ENCODE data around the gene PAGR1.
"Not testable (repeated sequence)": the region's sequence is repeated elsewhere in the genome, so short reads cannot be mapped to it uniquely, and the experiment has no call there.

PAGR1 gene

DNA sequence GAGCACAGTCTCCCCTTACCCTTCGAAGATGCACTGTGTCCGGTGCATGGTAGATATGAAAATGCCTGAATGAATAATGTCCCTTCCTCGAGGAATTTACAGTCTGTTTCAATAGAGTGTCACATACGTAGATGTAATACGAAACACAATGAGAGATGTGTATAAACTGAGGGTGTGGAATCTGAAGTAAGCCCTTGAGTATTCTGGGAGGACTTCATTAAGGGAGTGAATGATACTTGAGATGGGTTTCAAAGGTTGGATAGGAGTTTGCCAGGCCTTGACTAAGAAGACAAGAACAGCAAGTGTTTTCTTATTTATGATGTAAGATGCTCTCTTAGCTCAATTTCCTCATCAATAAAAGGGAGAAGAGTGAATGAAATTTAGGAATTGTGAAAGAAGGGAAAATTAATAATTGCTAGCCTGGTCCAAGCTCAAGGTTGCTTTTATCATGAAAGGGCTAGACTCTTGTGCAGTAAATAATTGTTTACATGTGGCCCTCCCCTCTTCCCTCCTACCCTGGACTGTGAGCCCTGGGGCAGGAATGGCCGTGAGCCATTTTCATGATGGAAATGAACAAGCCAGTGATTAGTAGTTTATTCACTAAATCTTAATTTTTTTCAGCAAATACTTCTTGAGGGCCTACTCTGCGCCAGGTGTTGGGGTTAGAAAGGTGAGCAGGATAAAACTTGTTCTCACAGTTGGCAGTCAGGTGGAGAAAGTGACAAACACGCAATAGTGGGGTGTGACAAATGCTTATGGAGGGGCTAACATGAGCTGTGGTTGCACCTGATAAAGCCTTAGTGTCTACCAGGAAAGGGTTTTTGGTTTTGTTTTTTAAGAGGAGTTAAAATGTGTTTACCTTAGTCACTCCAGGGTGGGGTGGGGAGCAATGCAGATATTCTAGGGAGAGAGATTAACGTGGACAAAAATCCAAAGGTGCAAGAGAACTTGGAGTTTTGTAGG, 23.8 kb upstream of the PAGR1 start:
- no peak for DNase-seq (ENCODE audit: low read depth, low spot score)

DNA sequence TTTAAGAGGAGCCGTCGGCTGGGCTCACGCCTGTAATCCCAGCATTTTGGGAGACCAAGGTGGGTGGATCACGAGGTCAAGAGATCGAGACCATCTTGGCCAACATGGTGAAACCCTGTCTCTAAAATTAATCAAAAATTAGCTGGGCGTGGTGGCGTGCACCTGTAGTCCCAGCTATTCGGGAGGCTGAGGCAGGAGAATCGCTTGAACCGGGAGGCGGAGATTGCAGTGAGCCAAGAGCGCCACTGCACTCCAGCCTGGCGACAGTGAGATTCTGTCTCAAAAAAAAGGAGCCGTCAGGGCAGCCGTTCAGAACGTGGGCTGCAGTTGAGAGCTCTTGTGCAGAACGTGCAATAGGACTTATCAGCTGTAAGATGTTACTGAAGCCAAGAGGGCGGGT, 22.8 kb upstream of the PAGR1 start:
- not testable (repeated sequence) for DNase-seq (ENCODE audit: low read depth, low spot score)

DNA sequence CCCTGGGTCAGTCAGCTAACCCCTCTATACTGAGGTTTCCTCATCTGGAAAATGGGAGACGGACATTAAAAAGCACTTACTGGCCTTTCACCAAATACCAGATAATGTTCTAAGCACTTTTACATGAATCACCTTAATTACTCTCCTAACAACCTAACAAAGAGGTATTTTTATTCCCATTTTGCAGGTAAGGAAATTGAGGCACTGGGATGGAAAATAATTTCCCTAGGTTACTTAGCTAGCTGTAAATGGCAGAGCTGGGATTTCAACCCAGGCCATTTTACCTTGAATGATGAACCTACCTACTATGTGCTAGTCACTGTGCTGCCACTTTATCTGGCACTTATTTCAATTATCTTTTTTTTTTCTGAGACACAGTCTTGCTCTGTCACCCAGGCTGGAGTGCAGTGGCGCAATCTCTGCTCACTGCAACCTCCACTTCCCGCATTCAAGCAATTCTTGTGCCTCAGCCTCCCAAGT, 21.7 kb upstream of the PAGR1 start:
- no peak for DNase-seq (ENCODE audit: low read depth, low spot score)

DNA sequence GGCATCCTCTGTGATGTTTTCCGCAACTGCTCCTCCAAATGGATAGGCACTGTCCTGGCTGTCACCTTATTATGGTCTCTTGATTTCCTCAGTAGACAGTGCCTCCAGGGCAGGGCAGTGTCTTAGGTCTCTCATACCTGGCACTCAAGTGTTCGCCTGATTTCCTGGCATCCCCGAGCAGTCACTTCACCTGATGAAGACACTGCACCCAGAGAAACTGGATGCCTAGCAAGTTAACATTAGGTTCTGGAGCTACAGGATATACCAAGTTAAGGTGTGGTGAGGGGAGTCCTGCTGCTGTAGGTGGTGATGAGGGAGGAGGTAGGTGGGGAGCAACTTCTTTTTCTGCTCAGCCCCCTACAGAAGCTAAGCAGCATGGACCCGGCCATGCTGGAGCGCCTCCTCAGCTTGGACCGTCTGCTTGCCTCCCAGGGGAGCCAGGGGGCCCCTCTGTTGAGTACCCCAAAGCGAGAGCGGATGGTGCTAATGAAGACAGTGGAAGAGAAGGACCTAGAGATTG, 13.5 kb upstream of the PAGR1 start:
- DNase-seq (ENCODE audit: low read depth, low spot score): no peak

DNA sequence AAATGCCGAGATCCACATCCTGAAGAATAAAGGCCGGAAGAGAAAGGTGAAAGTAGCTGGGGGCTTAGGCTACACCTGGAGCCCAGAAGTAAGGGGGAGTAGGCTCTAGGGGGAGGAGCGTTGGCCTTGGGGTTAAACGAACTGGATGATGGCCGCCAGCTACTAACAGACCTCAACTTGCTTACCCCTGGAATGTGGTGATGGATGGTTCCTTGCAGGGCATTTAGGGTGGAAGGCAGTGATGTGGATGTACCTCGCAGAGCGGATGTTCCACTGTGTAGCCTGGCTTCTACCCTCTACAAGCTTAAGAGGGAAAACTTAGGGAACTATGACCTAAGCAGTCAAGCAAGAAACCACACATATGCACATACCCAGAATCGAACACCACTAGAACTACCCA, 11.9 kb upstream of the PAGR1 start:
- DNase-seq (ENCODE audit: low read depth, low spot score): no peak

DNA sequence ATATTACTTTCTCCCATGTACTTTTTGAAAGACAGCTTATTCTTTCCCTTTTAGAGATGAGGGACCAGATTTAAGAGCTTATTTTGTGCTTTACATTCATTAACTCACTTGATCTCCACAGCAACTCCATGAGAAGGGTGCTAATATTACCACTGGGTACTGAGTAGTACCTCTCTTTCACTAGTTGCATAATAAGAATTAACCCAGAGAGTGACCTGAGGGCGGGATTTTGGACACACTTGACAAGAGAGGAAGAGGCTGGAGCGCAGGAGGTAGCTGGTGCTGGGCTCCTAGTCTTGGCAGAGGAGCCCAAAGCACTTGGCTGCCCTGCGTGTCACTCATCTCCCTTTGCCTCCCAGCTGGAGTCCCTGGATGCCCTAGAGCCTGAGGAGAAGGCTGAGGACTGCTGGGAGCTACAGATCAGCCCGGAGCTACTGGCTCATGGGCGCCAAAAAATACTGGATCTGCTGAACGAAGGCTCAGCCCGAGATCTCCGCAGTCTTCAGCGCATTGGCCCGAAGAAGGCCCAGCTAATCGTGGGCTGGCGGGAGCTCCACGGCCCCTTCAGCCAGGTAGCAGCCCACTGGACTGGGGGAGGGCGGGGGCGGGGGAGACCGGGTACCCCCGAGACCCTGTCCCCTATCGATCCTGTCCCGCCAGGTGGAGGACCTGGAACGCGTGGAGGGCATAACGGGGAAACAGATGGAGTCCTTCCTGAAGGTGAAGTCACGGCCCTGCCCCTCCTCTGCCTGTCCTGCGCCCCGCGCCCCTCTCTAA, 11.3 kb upstream of the PAGR1 start:
- DNase-seq (ENCODE audit: low read depth, low spot score): no peak

DNA sequence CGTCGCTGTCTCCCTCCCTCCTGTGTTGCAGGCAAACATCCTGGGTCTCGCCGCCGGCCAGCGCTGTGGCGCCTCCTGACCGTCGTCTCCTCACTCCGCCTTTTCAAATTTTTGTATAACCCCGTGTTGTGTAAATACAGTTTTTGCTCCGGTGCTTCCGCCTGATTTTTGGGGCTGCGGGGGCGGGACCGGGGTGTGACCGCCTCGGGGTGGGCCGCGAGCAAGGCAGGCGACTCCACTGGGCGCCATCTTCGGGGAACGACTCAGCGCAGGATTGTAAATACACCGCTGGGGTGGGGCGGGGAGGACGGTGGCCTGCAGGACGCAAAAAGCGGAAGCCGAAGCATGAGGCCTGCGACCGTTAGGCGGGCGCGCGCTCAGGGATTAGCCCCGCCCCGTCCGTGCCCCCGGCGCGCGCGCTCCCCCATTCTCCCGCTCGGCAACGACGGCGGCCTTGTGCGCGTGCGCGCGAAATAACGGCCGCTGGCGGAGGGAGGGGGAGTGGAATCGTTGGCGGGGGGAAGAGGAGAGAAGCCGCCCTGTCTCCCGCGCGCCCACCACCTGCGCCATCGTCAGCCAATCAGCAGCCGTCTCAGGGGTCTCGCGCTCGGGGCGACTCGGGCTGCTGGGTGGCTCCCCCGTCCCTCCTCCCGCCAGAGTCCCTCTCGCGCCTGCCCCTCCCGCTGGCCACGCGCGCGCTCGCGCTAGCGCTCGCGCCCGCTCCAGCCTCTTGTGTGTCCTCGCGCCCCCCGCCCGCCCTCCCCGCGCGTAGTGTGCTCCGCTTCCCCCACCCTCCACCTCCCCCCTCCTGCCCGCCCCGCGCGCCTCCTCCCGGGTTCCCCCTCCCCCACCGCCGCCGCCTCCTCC, 10.5 kb upstream of the PAGR1 start:
- peak; percentile 75 for DNase-seq (ENCODE audit: low read depth, low spot score)

DNA sequence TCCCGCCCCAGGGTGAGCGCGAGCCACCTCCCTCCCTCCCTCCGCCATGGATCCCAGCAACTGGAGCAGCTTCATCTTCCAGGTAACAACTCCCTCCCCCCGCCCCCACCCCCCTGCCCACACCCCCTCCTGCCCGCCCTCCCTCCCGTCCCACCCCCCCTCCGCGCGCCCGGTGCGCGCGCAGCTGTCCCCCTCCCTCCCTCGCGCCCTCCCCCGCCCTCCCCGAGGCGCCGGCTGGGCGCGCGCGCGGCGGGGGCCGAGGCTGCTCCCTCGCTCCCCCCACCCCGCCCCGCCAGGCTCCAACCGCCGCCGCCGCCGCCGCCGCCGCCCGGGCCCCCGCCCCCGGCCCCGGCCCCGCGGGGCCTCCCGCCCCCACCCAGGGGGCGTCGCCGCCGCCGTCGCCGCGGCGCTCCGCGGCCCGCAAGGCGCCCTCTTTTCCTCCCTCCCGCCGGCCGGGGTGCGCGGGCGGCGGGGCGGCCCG, 9.8 kb upstream of the PAGR1 start, which contains the start of gene MAZ:
Gene MAZ (plus strand): TSS at position 431 of the 481 bp plus-strand sequence. CDS start 173 bp downstream, outside the sequence.
- DNase-seq (ENCODE audit: low read depth, low spot score): no peak

DNA sequence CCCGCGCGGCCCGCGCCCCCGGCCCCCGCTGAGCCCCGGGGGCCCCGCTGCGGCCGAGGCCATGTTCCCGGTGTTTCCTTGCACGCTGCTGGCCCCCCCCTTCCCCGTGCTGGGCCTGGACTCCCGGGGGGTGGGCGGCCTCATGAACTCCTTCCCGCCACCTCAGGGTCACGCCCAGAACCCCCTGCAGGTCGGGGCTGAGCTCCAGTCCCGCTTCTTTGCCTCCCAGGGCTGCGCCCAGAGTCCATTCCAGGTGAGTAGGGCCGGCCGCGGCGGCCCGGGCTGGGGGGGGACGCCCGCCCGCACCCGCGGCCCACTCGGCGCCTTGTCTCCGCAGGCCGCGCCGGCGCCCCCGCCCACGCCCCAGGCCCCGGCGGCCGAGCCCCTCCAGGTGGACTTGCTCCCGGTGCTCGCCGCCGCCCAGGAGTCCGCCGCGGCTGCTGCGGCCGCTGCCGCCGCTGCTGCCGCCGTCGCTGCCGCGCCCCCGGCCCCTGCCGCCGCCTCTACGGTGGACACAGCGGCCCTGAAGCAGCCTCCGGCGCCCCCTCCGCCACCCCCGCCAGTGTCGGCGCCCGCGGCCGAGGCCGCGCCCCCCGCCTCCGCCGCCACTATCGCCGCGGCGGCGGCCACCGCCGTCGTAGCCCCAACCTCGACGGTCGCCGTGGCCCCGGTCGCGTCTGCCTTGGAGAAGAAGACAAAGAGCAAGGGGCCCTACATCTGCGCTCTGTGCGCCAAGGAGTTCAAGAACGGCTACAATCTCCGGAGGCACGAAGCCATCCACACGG, 9.1 kb upstream of the PAGR1 start:
- DNase-seq (ENCODE audit: low read depth, low spot score): no peak

DNA sequence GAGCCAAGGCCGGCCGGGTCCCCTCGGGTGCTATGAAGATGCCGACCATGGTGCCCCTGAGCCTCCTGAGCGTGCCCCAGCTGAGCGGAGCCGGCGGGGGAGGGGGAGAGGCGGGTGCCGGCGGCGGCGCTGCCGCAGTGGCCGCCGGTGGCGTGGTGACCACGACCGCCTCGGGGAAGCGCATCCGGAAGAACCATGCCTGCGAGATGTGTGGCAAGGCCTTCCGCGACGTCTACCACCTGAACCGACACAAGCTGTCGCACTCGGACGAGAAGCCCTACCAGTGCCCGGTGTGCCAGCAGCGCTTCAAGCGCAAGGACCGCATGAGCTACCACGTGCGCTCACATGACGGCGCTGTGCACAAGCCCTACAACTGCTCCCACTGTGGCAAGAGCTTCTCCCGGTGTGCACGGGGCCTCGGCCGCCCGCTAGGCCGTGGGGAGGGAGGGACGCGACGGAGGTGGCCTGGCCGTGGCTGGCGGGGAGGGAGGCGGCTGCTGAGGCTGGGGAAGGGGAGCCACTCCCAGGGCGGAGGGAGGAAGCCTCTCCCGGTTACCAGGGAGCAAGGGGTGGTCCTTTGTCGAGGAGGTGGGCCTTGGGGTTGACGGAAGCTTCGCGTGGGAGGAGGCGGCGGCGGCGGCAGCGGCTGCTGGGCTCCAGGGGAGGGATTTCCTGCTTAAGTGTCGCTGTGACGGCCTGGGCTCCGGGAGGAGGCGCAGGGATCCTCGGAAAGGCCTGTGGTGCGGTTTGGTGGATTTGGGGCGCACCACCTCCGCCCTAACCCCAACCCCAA, 8.3 kb upstream of the PAGR1 start:
- DNase-seq (ENCODE audit: low read depth, low spot score): no peak

DNA sequence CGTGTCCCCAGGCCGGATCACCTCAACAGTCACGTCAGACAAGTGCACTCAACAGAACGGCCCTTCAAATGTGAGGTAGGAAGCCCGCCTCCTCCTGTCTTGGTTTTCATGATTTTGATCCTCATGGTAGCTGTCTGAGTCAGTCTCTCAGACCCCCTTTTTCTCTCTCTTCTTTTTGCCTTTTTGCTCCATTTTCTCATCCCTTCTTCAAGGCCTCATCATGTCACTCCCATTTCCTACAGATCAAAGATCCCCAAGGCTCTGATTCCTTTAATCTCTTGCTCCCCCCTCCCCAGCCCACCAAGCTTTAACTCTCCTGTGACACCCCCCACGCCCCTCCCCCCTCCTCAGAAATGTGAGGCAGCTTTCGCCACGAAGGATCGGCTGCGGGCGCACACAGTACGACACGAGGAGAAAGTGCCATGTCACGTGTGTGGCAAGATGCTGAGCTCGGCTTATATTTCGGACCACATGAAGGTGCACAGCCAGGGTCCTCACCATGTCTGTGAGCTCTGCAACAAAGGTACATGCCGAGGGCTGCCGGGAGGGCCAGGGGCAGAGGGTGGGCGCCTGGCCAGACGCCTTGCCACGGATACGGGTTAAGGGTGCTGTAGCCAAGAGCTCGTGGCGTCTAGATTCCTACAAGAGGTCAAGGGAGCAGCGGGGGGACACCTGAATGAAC, 7.6 kb upstream of the PAGR1 start:
- DNase-seq (ENCODE audit: low read depth, low spot score): no peak

DNA sequence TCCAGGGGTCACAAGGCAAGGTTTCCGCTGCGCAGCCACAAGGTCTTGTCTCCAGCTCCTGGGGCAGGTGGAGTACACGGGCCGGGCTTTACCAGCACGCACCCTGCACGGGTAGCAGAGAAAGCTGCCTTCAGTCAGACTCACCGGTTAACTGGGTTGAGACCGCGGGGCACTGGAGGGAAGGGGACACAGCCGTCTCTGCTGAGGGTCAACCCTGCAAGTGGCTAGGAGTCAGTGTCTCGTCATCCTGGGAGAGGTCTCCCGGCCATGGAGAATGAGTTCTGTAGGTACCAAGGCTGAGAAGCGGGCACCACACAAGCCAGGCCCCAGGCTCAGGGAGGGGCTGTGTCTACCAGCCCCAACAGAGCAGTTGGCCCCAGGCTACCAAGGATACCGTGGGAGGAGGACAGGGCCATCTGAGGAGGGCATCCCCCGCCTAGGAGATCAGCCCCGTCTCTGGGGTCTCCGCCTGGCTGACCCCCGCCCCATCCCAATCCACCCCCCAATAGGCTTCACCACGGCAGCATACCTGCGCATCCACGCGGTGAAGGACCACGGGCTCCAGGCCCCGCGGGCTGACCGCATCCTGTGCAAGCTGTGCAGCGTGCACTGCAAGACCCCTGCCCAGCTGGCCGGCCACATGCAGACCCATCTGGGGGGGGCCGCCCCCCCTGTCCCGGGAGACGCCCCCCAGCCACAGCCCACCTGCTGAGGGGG, 6.8 kb upstream of the PAGR1 start:
- DNase-seq (ENCODE audit: low read depth, low spot score): no peak

DNA sequence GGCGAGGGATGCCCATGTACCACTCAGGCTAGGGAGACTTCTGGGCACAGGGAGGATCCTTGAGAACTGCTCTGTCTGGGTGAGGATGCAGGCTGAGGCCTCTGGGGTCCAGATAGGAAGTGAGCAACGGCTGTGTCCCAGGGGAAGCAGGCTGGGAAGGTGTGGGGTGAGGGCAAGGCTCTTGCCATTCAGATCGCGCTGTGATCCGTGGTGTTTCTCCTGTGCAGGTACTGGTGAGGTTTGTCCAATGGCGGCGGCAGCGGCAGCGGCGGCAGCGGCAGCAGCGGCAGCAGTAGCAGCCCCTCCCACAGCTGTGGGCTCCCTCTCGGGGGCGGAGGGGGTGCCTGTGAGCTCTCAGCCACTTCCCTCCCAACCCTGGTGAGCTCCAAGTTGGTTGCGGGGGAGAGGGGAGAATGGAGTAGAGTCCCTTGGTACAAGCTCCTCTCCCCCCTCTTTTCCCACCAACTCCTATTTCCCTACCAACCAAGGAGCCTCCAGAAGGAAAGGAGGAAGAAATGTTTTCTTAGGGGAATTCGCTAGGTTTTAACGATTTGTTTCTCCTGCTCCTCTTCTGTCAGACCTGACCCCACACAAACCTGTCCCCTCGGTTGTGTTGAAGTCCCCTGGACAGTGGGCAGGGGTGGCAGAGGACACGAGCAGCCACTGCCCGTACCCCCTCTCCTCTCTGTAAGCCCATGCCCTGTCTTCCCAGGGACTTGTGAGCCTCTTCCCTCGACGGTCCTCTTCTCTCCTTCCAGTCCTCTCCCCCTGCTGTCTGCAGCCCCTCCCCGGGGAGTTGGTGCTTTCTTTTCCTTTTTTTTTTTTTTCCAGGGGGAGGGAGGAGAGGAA, 5.9 kb upstream of the PAGR1 start:
- no peak for DNase-seq (ENCODE audit: low read depth, low spot score)

DNA sequence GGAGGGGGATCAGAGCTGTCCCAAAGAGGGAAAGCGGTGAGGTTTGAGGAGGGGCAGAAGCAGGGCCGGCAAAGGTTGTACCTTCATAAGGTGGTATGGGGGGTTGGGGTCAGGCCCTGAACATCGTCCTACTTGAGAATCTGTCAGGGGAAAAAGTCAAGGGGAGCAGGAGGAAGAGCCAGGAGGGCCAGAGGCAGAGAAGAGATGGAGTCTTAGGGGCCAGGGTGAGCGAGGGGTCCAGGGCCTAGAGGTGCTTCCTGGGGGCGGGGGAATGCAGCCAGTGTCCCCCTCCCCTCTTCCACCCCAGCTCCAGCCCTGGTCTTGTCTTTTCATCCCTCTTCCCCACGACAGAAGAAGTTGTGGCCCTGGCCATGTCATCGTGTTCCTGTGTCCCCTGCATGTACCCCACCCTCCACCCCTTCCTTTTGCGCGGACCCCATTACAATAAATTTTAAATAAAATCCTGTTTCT, 5.2 kb upstream of the PAGR1 start:
- DNase-seq (ENCODE audit: low read depth, low spot score): no peak

DNA sequence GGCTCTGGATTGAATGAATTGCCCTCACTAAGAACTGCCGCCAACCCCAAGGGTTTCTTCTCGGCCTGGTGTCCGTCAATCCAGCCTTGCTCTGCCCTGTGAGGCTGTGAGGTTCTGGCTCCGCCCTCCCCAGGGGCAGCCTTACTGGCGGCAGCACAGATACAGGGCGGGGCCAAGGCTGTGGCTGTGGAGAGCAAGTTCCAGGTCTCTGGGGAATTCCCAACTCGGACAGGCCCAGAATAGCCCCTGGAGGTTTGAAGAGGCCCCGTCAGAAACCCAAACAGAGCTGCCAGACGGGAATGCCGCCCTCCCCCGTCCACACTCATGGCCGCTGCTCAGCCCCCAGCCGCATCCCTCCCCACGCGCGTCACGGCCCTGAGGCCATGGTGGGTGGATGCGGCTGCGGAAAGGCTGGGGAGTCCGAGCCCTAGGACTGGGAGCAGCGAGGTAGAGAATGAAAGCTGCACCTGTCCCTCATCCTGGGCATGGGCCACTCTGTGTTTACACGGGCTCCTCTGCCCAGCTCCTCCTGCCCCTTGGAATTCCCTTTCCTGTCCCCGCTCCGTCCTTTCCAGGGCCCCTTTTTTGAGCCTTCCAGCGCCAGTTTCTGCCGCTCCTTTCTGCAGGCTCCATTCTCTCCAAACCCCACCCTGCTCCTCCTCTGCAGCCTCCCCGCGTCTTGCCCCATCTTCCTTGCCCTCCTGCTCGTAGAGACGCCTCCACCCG, 4.6 kb upstream of the PAGR1 start:
- peak; percentile 88 for DNase-seq (ENCODE audit: low read depth, low spot score)

DNA sequence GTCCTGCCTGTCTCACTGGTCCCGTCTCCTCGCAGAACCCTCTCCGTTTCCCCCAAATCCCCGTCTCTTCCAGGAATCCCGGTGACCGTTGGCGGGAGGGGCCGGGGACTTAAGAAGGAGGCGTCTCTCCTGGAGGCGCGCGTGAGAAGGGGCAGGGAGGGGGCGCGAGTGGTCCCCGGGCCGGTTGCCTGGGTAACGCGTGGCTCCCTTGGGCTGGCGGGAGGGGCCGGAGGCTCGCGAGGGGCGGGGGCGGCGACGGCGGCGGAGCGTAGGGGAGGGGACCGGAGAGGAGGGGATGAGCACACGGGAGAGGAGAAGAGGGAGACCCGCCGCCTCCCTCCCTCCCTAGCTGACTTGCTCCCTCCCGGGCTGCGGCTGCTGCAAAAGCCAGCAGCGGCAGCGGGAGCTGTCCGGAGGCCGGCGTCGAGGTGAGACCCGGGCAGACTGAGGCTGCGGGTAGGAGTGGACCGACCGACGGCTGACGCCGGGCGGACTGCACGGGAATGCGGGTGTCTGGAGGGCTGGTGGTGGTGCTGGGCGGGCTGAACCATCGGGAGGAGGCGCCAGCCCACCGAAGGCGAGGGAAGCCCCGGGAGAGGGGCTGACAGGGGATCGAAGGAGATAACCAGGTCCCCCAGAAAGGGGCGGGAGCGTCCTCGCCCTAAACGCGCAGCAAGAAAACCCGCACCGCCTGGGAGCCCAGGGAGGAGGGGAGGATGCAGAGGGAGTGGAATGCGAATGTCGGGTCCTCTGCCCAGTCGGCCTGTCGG, 3.9 kb upstream of the PAGR1 start, which contains the start of gene PRRT2:
Gene PRRT2 (plus strand): TSS at position 298 of the 770 bp plus-strand sequence. CDS start 862 bp downstream, outside the sequence.
- no peak for DNase-seq (ENCODE audit: low read depth, low spot score)
